ENCODE data around the gene PRKACA.

DNA sequence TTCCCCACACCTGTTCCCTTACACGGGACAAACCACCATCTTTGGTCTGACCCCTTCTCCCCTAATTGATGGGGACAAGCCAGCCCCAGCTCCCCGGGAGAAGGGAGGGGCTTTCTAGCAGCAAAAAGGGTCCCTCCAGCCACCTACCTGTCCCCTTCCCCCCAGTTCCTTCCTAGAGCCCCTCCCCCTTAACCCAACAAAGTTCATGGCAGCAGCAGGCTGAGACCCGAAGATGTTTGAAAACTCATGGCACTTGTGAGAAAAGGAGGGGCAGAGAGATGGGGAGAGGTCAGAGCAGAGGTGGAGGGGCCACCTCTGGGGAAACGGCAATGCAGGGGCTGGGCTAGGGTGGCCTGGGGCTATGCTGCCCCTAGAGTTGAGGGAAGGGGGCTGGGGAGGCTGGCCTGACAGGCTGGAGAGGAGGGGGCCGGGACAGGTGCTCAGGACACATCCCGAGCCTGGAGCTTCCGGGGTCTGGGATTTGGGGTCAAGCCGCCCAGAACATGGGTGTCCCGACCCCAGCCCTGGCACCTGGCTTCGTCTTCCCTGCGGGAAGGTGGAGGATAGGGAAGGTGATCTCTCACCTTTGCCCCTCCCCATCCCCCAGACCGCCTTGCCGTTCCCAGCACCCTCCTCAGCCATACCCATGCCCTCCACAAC is 31.3 kb upstream of the PRKACA start:
- TF ChIP-seq EZH2 (IDR thresholded peaks at IDR 0.05; ENCODE audit: borderline replicate concordance, low read depth, low read length, poor library complexity, severe bottlenecking): no peak
- TF ChIP-seq, protein P1, sequence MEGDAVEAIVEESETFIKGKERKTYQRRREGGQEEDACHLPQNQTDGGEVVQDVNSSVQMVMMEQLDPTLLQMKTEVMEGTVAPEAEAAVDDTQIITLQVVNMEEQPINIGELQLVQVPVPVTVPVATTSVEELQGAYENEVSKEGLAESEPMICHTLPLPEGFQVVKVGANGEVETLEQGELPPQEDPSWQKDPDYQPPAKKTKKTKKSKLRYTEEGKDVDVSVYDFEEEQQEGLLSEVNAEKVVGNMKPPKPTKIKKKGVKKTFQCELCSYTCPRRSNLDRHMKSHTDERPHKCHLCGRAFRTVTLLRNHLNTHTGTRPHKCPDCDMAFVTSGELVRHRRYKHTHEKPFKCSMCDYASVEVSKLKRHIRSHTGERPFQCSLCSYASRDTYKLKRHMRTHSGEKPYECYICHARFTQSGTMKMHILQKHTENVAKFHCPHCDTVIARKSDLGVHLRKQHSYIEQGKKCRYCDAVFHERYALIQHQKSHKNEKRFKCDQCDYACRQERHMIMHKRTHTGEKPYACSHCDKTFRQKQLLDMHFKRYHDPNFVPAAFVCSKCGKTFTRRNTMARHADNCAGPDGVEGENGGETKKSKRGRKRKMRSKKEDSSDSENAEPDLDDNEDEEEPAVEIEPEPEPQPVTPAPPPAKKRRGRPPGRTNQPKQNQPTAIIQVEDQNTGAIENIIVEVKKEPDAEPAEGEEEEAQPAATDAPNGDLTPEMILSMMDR (conservative IDR thresholded peaks at IDR 0.05; ENCODE audit: low read depth, low read length): no peak

Measured in A673 (cell line).